Measurements from ENCODE around the gene TRPT1.

TRPT1 gene

DNA sequence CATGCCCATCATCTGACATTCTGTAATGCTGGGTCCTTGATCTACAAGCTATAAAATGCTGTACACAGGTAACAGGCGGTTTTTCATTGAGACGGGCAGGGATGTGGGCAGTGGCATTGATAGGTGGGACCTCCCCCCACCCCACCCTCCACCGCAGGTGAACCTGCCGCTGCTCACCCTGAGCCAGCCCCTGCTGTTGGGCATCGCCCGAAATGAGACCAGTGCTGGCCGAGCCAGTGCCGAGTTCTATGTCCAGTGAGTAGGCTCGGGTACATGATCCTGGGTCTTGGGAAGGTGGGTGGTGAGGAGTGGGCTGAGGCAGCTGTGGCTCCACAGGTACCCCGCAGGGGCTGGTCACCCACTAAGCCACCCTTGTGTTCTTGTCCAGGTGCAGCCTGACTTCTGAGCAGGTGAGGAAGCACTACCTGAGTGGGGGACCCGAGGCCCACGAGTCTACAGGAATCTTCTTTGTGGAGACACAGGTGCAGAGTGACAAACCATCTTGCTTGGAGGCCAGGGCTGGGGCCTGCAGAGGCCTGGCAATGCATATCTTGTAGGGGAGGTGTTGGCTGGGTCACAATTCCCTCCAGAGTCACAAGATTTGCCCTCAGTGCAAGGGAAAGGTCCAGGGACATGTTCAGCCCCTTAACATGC lies 3.2 kb upstream of the TRPT1 start:
- no peak for DNase-seq (ENCODE audit: low spot score)

DNA sequence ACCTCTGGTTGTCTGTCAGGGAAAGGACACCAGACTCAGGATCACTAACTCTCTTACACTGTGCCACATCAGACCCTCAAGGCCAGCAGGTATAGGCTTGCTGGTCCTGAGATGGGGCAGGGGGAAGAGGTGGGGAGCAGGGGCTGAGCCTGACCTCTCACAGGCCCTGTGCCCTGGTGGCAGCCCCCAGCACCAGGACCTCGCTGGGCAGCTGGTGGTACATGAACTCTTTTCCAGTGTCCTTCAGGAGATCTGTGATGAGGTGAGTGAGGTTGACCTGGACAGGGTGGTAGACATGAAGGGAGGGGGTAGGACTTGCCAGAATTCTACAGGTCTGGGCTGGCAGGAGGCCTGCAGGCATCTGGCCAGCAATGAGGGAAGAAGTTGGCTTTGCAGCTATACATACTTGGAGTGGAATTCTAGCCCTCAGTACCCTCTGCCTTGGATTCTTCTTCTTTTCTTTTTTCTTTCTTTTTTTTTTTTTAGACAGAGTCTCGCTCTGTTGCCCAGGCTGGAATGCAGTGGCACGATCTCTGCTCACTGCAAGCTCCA lies 1.5 kb upstream of the TRPT1 start:
- no peak for DNase-seq (ENCODE audit: low spot score)

DNA sequence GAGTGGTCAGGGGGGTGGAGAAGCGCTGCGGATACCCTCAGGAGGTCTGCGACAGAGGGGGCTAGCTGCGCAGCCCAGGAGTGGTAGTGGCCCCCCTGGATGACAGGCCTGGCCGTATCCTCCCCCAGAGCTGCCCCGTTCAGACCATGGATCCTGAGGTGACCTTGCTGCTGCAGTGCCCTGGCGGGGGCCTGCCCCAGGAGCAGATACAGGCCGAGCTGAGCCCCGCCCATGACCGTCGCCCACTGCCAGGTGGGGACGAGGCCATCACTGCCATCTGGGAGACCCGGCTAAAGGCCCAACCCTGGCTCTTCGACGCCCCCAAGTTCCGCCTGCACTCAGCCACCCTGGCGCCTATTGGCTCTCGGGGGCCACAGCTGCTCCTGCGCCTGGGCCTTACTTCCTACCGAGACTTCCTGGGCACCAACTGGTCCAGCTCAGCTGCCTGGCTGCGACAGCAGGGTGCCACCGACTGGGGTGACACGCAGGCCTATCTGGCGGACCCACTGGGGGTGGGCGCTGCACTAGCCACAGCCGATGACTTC lies 593 bp upstream of the TRPT1 start:
- DNase-seq (ENCODE audit: low spot score) = peak; percentile 77

DNA sequence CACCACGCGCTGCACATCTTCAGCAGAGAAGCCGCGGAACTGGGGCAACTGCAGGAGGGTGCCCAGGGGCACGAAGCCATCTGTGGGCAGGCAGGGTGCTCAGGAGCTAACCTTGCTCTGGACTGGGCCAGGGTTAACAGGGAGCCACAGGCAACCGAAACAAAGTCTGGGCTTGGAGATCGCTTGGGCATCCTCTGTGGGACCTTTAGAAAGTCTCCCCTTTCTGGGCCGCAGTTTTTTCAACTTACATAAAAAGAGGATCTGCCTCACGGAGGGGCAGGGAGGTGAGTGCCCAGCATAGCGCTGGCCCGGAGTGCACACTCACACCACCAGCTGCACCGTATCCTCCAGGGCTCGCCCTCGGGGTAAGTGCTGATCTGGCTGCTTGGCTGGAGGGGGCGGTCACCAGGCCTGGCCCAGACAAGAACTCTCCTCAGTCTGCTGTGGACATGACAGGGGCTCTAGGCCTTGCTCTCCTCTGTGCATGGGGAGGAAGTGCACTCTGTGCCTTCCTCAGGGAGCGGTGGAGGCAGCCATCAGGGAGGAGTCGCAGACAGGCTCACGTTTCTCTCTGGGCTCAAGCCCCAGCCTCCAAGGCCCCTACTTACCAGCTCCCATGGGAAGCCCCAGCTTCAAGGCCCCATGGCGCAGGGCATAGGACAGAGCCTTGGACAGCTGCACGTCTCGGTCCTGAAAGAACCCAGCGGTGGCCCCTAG lies 937 bp downstream of the TRPT1 start:
- no peak for DNase-seq (ENCODE audit: low spot score)

DNA sequence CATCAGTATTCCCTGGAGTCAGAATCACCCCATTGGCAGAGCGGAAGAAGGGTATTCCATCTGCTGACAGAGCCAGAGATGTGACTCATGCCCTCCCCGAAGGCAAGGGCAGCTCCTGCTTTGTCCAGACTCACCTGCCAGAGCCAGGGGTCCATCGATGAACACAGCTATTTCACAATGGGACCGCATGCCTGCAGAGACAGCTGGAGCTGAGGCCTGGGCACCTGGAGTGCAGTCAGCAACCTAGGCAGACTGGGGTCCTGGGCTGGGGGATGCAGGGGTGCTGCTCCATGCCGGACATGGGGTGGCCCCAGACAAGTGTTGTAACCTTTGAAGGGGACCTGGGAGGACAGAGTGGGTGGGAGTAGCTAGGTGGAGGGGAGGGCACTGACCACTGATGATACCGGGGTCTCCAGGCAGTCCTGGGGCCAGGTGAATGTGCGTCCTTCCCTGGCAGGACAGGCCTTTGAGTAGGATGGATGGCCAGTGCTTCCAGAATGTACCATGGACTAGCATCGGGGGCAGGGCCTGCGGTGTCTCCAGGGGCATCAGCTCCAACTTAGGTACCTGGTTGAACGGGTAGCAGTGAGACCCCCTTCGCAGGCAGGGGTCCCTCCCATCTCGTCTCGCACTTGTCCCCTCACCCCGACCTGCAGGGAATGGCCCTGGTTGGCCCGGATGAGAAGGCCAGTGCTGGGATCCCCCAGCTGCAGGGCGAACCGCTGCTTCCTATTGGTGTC lies 1.7 kb downstream of the TRPT1 start:
- no peak for DNase-seq (ENCODE audit: low spot score)

DNA sequence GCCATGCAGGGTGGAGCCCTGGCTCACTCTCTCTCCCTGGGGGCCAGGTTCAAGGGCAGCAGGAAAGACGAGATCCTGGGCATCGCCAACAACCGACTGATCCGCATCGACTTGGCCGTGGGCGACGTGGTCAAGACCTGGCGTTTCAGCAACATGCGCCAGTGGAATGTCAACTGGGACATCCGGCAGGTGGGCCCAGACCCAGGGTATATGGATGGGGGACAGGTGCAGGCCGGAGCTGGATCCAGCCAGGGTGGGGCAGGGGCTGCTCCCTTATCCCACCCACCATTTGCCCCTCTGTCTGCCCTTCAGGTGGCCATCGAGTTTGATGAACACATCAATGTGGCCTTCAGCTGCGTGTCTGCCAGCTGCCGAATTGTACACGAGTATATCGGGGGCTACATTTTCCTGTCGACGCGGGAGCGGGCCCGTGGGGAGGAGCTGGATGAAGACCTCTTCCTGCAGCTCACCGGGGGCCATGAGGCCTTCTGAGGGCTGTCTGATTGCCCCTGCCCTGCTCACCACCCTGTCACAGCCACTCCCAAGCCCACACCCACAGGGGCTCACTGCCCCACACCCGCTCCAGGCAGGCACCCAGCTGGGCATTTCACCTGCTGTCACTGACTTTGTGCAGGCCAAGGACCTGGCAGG lies 2.9 kb downstream of the TRPT1 start:
- no peak for DNase-seq (ENCODE audit: low spot score)

DNA sequence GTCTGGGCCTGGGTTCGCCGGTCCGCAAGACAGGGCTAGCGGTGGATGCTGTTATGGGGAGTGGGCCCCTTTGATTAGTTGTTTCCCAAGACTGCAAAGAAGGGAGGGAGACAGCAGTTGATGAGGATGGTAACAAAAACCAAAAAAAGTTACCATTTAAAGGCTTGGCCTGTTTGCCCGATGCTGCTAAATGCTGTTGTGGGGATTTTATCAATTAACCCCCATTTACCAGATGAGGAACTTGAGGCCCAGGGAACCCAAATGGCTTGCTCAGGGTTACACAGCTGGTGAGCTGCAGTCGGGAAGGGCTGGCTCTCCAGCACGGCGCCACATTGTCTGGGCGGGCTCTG lies 3.4 kb downstream of the TRPT1 start:
- no peak for DNase-seq (ENCODE audit: low spot score)

DNA sequence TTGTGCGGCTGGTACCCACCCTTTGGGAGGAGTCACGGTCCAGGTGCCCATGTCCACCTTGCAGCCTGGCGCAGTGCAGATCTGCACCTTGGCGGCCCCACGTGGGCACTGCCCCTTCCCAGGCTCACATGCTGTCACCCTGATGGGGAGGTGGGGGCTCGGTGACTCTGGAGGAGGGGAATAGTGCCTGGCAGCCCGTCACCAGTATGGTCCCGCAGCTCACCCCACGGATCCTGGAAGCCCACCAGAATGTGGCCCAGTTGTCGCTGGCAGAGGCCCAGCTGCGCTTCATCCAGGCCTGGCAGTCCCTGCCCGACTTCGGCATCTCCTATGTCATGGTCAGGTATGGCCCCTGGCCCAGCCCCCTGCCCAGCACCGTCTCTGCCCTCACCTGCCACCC lies 5.2 kb downstream of the TRPT1 start:
- no peak for DNase-seq (ENCODE audit: low spot score)

DNA sequence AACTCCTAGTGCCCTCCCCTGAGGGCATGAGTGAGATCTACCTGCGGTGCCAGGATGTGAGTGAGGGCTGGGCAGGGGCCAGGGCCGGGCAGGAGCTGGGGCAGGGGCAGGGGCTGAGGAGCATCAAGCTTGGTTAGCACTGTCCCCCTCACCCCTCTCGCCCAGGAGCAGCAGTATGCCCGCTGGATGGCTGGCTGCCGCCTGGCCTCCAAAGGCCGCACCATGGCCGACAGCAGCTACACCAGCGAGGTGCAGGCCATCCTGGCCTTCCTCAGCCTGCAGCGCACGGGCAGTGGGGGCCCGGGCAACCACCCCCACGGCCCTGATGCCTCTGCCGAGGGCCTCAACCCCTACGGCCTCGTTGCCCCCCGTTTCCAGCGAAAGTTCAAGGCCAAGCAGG lies 5.7 kb downstream of the TRPT1 start:
- no peak for DNase-seq (ENCODE audit: low spot score)

DNA sequence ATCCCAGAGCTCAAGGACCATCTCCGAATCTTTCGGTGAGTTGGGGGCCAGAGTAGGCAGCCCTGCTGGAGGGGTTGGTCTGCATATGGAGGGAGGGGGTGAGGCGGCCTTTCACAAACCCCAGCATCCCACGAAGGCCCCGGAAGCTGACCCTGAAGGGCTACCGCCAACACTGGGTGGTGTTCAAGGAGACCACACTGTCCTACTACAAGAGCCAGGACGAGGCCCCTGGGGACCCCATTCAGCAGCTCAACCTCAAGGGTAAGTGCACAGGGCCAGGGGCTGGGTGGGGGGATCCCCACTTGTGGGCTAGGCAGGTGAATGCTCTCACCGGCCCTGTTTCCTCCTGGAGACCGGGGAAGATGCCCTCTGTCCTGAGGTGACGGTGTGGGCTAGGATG lies 6.2 kb downstream of the TRPT1 start:
- DNase-seq (ENCODE audit: low spot score) = no peak

DNA sequence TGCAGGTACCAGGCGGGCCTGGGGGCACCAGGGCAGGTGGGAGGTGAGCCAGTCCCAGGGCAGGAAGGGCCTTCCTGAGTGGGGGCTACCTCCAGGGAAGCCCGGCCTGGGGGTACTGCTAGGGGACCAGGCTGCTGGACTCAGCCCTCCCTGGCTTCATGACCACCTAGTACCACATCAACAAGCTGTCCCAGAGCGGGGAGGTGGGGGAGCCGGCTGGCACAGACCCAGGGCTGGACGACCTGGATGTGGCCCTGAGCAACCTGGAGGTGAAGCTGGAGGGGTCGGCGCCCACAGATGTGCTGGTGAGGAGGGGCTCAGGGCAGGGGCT lies 6.7 kb downstream of the TRPT1 start:
- DNase-seq (ENCODE audit: low spot score) = no peak

DNA sequence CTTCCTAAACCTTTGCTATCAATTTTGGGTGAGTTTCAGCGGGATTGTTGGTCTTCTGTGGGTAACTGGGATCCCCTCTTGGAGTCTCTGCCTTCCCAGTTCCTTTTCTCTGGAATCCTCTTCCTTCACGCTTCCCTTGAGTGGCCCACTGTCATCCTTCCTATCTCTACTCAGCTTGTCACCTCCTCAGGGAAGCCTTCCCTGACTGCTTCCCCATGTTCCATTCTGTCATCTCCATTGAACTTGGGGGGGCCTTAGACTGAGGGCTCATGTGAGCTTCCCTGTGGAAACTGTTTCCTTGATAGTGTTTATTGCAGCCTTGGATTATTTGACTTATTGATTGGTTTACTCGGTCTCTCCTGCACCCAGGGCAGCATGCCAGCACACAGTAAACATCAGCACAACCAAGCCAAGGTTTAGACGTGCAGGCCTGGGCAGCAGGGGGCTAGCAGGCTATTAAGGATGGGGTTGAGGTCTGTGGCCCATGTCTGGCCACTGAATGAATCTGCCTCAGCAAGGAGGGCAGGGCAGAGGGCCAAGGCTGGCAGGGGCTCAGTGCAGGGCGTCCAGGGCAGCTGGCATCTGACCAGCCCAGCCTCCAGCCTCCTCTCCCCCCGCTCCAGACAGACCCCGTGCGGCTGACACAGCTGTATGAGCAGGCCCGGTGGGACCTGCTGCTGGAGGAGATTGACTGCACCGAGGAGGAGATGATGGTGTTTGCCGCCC lies 7.2 kb downstream of the TRPT1 start:
- DNase-seq (ENCODE audit: low spot score) = no peak

DNA sequence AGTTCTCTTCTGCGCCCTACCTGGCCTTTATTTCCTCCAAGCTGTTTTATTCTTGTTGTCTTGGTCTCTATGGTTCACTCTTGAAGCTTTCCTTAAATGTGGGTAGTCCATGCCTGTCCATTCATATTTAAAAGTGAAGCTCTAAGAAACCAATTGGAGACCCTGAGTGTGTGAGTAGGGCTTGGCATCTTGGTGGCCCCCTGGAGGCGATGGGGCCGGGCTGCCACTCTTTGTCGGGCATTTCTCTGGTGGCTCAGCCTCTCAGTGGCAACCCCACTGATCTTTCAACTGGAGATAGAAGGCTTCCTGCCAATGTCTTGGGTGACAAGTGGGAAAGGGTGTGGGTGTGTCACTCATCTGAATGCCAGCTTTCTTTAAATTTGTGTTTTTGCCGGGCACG lies 9.1 kb downstream of the TRPT1 start:
- DNase-seq (ENCODE audit: low spot score) = no peak

DNA sequence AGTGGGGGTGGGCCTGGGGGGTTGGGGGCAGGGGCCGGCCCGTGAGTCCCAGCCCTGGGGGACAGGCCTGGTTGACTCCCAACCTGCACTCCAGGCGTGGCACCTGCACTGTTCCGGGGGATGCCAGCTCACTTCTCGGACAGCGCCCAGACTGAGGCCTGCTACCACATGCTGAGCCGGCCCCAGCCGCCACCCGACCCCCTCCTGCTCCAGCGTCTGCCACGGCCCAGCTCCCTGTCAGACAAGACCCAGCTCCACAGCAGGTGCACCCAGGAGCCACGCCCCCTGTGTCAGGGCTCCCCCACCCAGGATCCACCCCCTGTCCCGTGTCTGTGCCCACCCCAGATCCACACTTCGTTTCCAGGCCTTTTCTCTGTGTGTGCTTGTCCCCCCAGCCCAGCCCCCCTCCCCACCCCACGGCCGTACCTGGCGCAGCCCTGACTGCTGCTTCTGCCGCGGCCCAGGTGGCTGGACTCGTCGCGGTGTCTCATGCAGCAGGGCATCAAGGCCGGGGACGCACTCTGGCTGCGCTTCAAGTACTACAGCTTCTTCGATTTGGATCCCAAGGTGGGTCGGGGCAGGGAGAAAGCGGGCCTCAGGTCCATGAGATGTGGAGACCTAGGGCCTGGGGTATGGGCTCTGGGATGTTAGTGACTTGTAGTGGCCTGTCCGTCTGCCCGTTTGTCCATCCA lies 14.7 kb downstream of the TRPT1 start:
- DNase-seq (ENCODE audit: low spot score) = no peak

DNA sequence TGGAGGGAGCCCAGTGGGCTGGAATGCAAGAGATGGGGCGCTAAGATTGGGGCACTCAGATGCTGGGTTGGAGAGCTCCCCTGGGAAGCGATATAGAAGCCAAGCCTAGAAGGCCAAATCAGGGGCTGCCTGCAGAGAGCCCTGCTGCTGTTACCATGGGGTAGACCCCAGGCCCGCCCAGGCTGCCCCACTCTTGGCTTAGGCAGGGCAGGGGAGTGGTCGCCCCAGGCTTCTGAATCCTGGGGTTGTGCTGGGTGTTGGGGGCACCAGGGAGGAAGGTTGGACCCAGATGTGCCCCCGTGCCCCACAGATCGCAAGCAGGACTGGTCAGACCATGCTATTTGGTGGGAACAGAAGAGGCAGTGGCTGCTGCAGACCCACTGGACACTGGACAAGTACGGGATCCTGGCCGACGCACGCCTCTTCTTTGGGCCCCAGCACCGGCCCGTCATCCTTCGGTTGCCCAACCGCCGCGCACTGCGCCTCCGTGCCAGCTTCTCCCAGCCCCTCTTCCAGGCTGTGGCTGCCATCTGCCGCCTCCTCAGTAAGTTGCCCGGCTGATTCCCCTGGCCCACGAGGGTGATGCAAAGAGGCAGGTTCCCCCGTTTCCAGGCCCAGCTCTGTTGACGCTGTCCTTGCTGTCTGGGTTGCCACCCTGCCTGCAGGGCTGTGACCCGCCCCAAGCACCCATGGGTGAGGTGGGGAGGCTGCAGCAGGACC lies 15.5 kb downstream of the TRPT1 start:
- DNase-seq (ENCODE audit: low spot score) = no peak

DNA sequence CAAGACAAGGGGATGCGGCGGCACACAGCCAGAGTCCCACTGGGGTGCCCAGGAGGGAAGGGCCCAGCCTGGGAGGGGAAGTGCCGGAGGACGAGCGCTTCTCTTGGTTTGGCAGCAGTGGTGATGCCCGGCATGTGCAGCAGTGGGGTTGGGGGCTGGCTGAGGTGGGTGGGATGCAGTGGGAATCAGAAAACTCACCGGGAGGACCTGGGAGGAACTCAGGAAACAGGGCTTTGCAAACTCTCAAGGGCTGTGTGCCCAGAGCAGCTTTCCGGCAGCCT lies 16.5 kb downstream of the TRPT1 start:
- DNase-seq (ENCODE audit: low spot score) = no peak

DNA sequence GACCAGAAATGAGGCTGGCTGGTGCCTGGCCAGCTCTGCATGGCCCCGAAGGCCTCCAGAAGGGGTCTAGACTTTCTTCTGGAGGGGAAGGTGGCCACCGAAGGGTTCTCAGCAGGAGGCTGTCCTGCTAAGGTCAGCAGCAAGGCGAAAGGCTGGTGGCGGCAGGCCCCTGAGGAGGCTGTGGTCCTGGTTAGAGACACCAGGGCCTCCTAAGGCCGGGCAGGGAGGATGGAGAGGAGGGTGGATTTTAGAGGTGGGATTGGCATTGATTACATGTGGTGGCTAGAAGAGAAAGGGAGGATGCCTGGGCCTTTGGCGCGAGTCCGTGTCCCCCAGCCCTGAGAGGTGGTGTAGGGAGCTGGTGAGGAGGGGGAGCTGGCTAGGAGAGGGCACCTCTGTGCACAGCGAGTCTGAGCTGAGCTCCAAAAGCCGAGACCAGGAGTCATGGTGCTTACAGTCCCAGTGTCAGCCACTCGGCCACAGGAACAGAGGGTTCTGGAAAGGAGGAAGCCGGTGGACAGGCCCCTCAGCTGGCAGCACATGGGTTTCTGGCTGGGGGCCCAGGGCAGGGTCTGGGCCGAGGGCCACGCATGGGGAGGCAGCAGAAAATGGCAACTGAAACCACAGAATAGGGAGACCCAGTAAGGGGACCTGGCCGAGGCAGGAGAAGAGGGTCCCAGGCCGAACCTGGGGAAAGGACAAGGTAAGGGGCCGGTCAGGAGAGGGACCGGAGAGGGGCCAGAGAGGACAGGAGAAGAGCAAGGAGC lies 17.0 kb downstream of the TRPT1 start:
- DNase-seq (ENCODE audit: low spot score) = no peak

DNA sequence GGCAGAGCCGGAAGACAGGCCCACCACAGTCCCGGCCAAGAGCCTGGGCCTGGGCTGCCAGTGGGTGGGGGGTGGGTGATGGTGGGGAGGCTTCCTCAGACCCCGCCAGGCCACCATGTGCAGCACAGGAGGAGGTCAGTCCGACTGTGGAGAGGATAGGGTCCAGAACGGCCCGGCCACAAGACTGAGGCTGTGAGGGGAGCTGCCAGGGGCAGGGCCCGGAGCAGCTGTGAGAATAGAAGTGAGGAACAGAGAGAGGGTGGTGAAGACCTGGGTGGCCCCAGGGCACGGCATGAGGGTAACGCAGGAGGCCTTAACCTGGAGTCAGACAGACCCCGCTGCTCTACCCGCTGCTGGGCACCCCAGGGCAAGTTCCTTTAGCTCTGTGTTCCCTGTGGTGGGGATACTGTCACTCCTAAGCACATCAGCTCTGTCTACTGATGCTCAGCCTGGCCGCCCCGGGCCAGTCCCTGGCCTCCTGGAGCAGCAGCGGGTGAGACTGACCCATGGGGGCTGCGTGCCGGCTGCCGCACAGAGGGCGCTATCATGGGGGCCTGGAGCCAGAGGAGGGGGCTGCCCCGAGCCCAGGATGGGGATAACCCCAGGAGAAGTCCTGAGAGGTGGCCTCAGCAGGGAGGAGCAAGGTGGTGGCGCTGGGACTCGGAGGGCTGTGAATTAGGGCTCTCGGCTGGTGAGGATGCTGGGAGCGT lies 17.7 kb downstream of the TRPT1 start:
- DNase-seq (ENCODE audit: low spot score) = no peak

Data from NAMALWA (cell line).